ENCODE results near the gene MVB12B.
A peak's percentile ranks its signal among the peaks of the same experiment; 100 is the strongest.

MVB12B gene

DNA sequence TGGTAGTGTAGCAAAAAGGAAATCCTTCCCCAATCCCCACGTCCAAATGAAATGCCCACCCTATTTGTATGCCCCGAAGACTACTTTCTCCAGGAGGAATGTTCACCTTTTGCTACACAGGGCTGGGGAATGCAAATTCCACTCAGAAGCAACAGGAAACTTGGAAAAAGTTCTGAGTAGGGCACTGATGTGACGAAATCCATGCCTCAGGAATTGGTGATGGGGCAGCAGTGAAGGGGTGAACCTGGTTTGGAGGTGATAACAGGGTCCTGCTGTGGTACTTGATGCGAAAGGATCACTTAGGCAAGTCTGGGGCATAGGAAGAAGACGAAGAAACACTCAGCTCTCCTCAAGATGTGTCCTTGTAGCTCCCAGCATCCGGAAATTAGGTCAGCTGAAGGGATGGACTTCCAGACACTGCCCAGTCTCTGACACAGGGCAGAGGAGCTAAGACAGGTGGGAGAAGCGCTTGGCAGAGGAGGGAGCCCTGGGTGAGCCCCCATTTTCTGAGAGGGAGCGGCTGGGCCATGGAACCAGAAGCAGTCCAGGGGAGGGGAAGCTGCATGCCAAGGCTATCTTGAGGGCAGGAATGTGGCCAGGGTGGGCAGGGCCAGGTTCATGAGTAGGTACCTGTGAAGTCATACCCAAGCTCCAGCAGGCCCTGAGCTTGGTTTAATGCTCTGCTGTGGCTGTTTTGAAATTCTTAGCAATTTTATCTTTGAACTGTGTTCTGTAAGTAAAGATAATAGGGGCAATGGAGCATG, 22.2 kb upstream of the MVB12B start:
- DNase-seq: no peak

DNA sequence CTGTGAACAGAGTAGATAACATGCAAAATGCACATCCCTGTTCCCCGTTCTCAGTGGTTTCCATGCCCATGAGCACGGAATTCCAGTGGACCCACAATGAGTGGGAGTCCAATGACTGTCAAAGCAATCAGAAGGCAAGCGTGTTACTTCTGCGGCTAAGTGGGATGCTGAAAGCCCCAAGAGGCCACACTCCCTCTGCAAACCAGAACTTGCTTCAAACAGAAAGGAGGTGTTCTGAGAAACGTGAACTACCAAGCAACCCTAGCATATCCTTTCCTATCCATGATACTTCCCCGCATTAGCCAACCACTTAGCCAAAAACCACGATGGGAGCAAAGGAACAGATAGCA, 21.7 kb upstream of the MVB12B start:
- no peak for DNase-seq

DNA sequence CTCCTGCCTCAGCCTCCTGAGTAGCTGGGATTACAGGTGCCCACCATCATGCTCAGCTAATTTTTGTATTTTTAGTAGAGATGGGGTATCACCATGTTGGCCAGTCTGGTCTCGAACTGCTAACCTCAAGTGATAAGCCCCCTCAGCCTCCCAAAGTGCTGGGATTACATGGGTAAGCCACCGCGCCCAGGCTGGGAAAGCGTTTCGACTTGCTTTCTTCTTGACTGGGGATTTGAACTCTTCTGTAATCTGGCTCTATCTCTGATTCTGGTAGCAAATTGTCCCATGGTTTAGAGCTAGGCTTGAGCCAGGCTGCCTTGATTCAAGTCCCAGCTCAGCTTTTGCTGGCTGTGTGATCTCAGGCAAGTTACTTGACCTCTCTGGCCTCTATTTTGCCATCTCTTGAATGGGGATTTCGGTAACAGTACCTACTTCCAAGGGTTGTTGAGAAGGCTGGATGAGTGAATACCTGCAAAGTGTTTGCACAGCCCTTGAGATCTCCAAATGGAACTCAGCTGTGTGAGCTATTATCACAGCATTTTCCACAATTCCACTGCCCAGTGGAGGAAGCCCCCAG, 20.5 kb upstream of the MVB12B start:
- DNase-seq: no peak

DNA sequence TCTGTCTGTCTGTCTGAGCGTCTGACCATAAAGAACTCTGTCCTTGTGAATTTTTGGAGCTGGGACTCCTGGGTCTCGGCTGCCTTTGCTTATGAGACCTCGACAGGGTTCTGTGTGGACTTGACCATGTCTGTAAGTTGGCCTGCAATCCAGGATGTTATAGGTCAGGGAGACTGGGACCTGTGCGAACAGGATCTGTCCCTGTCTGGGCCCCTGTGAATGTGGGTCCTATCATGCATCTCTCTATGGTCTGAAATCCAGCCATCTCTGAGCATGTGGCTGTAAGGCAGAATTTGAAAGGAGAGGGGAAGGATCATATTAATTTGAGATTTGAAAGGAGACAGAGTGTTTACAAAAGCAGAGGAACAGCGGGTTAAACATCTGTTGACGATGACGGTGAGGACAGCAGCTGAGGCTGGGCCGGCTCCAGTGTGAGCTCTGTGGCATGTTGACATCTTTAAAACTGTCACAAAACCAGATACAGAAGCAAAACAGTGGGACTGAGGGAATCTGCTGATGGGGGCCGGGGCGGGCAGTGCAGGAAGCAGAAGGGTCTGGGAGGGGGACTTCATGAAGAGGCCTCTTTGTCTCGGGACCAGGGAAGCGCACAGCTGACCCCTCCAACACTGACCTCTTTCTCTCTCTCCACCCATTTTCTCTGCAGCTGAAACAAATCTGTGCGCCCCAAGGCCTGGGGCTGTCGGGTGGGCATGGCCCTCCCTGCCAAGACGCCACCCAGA, 19.1 kb upstream of the MVB12B start:
- peak; percentile 85 for DNase-seq

DNA sequence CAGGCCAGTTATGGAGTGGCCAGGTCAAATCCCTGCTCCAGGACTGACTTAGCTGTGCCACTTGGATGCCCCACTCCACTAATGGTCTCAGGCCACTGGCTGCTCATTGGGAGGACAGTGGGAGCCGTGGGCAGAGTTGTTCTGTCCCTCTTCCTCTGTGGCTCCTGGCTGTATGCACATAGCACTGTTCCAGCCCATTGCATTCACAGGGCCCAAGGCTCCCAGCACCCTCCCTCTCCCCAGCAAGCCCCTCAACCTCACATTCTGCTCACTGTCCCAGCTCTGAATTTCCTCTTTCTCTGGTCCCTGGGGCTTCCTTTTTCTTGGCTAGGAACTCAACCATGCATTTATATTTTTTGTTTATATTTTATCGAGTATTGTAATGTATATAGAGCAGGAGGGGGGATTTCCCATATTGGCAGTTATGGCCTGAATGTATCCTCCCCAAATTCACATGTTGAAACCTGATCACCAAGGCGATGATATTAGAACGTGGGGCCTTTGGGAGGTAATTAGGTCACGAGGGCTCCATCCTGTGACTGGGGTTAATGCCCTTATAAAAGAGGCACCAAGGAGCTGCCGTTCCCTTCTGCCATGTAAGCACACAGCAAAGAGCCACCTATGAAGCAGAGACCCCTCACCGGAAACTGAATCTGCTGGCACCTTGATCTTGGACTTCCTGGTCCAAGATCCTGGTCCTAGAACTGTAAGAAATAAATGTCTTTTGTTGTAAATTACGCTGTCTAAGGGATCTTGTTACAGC, 17.0 kb upstream of the MVB12B start:
- no peak for DNase-seq

DNA sequence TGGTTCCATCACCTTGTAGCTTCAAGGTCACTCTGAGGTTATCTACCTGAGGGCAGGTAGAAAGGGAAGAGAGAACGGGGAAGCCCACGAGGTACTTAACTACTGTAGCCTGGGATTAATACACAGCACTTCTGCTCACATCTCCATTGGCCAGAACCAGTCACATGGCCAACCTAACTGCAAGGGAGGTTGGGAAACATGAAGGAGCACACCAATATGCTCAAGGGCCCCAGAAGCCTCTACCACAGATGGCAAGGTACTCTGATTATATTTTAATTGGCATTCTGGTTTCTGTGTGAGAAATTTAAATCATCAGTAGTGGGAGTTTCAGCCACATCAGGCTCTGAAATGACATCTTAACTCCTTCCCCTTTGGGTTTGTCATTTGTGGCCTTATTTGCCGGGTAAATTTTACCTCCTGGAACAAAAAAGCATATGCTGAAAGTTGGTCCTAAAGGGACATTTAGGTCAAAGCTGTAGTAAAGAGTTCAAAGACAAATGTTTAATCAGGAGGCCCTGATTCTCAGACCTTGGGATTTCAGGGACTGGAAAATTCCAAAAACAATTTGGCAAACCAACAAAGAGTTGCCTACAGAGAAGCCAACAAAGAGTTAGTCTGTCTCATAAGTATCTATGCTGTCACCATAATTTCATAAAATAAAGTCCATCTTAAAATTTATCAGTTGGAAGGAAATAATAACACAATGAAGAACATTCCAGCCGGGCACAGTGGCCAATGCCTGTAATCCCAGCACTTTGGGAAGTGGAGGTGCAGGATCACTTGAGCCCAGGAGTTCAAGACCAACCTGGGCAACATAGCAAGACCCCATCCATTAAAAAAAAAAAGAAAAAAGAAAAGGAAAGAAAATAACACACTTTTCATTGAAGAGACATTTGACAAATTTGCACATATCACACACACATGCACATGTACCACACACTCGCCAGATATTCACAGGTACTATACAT, 13.8 kb upstream of the MVB12B start:
- DNase-seq: no peak

- DNase-seq: no peak
These were observed 10.5 kb upstream of the MVB12B start for GRCh38 chr9:126316085-126316655.

- DNase-seq: peak; percentile 18
These were observed 9.1 kb upstream of the MVB12B start for GRCh38 chr9:126317513-126317912.

GRCh38 chr9:126318858-126319257, 7.8 kb upstream of the MVB12B start:
- DNase-seq: peak; percentile 44

DNA sequence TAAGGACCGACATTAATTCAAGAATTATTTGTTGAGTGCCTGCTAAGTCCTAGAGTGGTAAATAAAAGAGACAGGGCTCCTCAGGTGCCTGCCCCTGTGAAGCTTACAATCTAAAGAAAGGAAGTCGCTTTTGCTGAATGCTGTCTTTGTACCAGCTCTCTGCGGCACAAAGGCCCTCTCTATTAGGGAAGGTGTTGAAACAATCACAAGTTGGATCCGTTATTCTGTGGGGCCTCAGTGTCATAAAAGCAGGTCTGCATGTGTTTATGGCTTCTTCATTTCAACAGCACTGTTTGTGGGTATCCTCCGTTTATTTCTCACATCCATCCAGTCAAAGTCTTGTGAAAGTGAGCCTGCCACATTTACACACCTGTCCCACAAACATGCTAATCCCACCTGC, 7.0 kb upstream of the MVB12B start:
- no peak for DNase-seq

GRCh38 chr9:126320158-126320922, 6.3 kb upstream of the MVB12B start:
- DNase-seq: no peak

DNA sequence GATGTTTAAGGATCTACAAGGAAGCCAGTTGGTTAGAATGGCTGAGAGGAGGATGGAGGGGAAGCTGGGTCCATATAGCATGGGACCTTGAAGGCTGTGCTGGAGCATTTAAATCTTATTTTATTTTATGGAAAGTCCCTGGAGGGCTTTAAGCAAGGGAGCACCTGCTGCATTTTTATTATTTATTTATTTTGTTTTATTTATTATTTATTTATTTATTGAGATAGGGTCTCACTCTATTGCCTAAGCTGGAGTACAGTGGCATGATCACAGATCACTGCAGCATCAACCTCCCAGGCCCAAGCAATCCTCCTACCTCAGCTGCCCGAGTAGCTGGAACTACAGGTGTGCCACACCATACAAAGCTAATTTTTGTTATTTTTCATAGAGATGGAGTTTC, 4.9 kb upstream of the MVB12B start:
- no peak for DNase-seq

DNA sequence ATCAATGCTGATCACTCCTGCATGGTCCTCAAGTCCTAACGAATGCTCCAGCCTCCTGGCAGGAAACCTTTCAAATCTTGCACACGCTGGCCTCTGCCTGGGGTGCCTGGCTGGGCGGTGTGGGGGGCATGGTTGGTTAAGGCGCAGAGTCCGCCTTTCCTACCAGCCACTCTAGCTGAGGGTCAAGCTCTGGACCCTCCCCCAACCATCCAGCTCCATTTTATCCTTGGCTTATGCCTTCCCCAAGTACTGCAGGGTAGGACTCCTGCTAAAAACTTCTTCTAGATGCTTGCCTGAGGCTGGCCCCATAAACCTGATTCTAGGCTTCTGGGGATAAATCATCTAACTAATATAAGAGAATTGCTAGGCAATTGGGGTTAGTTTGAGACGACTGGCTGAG, 808 bp upstream of the MVB12B start:
- DNase-seq: no peak

DNA sequence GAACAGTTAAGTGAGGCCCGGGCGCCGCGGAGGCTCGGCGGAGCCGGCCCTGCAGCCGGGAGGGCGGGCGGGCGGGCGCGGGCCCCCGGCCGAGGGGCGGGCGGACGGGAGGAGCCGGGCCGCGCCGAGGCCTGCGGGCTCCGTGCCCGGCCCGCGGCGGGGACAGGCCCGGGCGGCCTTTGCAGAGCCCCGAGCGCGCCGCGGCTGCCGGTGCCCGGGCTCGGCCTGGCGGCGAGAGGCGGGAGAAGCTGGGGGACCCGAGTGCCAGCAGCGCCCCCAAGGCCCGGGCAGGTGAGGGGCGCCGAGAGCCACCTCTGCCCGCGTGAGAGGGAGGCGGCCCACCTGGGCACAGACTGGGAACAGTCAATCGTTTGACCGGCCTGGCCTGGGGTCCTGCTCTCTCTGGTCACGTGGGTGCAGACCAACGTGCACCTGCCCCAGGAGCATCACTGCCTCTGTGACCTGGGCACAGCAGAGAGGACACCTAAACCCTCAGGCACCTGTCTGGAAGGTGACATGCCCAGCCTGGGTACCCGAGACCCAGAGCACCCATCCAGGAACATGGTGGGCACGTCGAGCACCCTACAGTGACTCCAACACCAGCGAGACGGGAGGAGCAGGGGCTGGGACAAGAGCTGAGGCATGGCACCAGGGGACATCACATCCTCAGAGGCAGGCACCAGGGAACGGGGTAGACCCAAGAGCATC, 531 bp downstream of the MVB12B start:
- peak; percentile 51 for DNase-seq

DNA sequence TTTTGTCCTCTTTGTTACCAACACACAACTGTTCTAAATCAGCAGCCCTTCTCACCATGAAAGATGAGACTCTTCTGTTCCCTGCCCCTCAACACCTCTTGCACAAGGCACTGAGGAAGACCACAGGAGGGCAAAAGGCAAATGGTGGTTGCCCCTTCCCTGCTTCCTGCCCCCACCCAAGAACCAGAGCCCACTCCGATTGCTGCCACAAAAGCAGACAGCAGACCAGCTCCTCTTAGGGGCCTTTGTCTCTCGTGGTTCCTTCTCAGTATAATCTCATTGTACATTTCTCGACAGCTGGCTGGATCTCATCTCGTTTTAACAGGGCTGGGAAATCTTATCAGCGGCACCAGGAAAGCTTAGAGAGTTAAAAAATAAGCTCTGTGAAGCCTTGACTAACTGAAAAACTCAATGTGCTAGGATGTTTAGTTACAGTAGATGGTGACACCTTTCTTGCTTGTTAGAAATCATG, 1.1 kb downstream of the MVB12B start:
- peak; percentile 34 for DNase-seq

- no peak for DNase-seq
These were observed 1.8 kb downstream of the MVB12B start for GRCh38 chr9:126328407-126328806.

DNA sequence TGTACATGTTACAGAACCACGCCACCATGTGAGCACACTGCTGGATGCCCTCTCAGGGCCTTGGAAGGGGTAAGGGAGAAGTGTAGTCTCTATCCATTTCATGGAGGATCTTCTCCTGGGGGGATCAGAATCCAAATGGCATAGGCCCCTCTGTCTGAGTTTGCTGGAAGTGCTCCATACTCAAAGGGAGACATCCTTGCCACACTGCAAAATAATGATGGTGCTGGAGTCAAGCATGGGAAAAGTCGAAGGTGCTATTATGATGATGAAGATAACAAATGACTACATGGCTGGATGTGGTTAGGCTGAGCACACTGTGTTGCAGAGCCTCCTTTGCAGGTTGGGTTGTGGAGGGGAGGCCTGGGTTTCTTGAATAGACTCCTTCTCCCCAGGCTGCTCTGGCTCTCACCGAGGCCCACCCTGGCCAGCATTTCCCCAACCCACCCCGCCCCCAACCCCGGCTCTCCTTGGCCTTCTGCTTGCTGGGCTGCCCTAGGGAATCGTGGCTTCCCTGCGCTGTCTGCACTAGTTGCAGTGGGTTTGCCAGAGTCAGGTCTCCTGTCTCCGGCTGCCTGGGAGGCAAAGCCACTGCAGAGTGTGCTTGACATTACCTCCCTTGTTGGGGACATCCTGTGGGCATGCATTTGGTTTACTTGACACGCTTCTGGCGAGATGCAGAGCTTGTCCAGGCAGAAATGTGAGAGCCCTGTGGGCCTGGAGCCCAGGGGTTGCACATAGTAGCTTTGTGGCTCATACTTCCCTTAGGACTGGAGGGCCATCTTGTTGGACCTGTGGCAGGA, 3.0 kb downstream of the MVB12B start:
- no peak for DNase-seq

- no peak for DNase-seq
These were observed 3.9 kb downstream of the MVB12B start for GRCh38 chr9:126330536-126330935.
